ENCODE results near the gene IGF2BP2. TPM values are rescaled to one million over a fixed set of nuclear protein-coding genes. Genes with fewer than 3 reads are reported as not detected.
"Not testable (repeated sequence)": the region's sequence is repeated elsewhere in the genome, so short reads cannot be mapped to it uniquely, and the experiment has no call there.

The IGF2BP2 gene
- total RNA-seq, 1 donor from 2014 or later, result 60.9 TPM

DNA sequence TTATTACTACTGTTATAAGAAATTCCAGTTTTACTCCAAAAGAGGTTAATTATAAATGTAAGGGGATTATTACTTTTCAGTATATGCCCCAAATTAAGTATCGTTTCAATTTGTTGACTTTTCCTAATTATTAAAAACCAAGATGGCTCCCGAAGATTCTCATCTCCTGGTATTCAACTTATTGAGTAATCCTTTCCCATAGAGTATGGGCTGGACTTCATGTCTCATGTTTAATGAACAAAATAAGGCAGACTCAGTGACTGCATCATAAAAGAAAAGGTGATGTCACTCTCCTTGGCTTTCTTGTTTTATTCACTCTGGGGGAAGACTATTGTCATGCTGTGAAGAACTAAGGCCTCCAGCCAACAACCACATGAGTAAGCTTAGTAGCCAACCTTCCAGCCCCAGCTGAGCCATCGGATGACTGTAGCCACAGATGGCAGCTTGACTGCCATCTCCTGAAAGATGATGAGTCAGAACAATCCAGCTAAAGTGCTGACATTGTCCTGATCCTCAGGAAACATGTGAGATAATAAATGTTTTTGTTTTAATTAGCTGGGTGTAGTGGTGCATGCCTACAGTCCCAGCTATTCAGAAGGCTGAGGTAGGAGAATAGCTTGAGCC is 17.3 kb downstream of the IGF2BP2 start:
- DNase-seq (ENCODE audit: low spot score), result no peak

DNA sequence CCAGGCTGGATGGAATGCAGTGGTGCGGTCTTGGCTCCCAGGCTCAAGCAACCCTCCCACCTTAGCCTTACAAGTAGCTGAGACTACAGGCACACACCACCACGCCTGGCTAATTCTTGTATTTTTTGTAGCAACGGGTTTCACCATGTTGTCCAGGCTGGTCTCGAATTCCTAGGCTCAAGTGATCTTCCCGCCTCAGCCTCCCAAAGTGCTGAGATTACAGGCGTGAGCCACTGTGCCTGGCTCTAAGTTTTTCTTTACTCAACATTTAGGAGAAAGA is 26.1 kb downstream of the IGF2BP2 start:
- not testable (repeated sequence) for DNase-seq (ENCODE audit: low spot score)

DNA sequence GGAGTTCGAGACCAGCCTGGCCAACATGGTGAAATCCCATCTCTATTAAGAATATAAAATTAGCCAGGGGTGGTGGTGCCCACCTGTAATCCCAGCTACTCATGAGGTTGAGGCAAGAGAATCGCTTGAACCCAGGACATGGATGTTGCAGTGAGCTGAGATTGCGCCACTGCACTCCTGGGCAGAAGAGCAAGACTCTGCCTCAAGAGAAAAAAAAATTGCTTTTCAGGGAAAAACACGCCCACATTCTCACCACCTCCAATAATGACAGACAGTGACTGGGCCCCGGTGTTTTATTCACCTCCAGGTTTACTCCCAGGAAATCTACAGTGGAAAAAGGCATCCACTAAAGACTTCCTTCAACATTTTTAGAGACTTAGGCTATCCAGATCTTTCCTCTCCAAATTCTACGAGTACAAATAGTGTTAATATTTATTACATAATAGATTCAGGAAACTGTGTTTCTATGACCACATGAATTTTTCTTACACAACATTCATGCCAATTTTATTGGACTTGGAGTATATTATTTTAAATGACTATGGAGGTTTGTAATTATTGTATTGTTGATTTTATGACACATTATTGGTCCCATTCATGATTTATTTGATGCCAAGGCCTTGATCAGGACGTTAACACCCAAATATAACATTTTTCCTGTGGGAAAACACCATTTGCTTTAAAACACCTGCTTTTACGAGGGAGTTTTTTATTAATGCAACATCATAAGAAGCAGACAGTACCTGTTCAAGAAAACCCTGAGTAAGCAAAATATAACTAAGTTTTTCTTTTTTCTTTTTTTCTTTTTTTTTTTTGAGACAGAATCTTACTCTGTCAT is 26.6 kb downstream of the IGF2BP2 start:
- DNase-seq (ENCODE audit: low spot score), result no peak

DNA sequence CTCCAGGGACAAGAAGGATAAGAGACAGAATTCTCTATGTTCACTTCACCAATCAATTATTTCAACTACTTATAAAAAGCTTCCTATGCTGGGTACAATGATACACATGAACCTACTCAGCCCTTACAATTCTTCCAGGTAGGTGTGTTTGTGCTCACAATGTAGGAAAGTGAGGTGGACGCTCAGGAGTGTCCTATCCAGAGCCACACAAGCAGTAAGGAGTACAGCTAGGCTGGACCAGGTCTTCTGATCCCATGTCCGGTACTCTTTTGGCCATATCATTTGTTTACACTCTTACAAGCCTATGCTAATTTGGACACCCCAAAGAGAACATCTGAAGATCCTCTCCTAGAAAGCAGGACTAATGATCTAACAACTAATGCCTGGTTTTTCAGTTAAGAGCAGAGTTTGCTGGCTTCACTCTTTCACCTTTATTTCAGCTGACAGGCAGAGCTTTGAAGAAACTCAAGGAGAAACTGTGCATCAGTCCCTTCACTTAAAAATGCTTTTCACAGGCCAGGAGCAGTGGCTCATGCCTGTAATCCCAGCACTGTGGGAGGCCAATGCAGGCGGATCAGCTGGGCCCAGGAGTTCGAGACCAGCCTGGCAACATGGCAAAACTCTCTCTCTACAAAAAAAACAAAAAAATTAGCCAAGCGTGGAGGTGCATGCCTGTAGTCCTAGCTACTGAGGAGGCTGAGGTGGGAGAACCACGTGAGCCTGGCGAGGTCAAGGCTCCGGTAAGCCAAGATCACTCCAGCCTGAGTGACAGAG is 27.5 kb downstream of the IGF2BP2 start:
- DNase-seq (ENCODE audit: low spot score), result no peak

DNA sequence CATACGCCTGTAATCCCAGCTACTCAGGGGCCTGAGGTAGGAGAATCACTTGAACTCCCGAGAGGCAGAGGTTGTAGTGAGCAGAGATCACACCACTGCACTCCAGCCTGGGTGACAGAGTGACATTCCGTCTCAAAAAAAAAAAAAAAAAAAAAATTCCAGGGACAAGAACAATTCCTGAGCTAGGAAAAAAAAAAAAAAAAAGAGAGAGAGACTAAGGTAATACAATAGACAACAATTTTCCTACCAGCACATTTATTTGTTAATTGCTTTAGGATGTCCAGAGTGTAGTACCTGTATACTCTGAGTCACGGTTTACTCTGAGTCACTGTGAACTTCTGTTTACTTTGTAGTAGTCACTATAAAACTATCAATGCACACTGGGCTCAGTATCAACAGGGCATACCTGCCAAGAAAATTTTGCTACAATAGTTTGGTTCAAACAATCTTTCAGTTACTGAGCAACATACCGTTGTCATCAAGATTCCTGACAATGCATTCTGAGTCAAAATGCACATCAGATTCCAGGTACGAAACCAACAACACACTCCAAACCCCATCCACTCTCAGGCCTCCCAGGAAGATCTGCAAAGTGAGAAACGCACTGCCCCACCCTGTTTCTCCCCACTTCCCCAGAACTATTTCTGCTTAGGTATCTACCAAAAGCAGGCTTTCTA is 28.3 kb downstream of the IGF2BP2 start:
- DNase-seq (ENCODE audit: low spot score), result no peak

DNA sequence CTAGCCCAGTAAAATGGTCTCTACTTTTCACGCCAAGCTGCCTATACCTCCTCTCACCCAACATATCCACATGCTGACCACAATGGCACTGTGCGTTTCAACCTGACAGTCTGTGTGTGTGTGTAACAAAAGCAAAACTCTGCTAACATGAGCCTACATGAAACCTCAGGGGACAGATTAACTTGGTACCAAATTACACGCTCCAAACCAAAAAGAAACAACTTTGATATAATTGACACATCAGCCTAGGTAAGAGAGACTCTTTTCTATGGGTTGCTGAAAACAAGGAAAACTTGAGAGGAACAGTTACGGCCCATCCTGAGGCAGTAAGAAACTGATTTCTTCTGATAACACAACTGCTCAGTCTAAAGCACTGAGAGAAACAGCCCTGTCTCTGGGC is 31.5 kb downstream of the IGF2BP2 start:
- DNase-seq (ENCODE audit: low spot score), result no peak

DNA sequence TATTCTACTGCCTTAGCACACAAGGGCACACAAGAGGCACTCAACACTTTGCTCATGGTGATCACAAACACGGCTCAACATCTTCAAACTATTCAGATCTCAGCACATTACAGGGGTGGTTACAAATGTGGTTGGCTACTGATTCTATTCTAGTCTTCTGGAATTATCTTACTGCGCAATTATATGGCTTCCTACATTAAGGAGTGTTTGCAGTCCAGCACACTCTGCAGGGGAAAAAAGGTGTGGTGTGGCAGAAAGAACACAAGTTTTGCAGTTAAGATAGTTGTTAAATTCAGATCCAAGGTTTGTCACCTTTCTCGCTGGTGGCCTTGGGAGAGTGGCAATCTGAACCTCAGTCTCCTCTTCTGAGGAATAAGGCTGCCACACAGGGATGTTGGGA is 31.9 kb downstream of the IGF2BP2 start:
- no peak for DNase-seq (ENCODE audit: low spot score)

DNA sequence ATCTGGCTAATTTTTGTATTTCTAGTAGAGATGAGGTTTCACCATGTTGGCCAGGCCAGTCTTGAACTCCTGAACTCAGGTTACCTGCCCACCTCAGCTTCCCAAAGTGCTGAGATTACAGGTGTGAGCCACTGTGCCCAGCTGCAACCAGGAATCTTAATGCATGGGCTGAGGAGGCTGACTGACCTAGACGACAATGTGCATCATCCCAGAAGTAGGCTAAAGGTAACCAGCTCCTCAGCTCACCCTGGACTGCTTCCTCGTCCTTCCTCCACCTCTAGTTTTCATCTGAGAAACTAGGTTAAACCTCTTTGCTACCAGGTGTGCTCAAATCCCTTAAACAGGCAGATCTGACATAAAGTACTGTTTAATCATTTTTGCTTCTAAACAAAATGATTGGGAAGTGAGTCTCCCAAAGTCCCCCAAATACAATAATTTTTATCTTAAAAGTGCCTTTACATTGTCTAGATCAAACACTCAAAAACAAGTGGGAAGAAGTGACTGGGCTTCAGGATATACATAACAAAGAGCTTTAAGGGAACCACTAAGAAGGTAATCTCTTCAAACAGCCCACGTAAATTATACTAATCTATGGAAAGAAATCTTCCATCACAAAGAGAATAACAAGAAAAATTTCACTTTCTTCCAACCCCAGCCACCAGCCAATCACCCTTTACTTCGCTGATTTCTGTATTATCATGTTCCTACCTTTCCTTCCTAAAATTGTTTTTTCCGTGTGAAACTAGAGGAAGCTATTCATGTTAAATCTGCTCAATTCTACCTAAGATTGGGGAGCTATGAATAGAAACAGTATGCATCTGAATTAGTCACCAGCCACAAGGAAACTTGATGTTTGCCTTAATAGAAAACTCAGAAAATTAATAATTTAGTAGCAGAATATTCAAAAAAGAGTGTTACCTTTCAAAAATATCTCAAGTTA is 34.7 kb downstream of the IGF2BP2 start:
- DNase-seq (ENCODE audit: low spot score), result no peak

DNA sequence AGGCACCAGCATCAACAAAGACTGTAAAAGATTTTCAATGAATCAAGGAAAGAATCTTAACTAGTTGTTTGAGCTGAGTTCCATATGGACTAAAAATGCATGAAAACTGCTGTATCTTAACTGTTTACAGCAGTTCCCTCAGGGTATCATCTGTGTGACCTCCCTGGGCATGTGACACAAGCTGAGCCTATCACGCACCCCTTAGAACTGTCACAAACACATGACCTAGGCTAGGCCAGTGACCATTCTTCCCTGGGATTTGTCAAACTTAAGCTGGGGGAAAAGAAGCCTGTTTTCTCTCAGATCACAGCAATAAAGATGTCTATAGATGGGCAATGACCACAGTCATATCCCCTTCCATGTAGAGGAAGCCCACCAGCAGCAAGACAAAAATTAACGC is 35.7 kb downstream of the IGF2BP2 start:
- no peak for DNase-seq (ENCODE audit: low spot score)

DNA sequence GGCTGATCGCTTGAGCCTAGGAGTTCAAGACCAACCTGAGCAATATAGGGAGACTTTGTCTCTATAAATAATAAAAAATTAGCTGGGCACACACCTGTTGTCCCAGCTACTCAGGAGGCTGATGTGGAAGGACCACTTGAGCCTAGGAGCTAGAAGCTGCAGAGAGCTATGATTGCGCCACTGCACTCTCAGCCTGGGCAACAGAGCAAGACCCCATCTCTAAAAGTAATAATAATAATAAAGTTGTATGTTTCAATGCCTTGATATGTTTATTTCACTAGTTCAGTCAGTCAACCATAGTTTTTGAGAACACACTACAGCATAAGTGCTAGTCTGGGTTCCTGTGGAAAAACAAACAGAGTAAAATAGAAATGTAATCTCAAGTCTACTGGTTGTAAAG is 36.5 kb downstream of the IGF2BP2 start:
- DNase-seq (ENCODE audit: low spot score), result no peak

DNA sequence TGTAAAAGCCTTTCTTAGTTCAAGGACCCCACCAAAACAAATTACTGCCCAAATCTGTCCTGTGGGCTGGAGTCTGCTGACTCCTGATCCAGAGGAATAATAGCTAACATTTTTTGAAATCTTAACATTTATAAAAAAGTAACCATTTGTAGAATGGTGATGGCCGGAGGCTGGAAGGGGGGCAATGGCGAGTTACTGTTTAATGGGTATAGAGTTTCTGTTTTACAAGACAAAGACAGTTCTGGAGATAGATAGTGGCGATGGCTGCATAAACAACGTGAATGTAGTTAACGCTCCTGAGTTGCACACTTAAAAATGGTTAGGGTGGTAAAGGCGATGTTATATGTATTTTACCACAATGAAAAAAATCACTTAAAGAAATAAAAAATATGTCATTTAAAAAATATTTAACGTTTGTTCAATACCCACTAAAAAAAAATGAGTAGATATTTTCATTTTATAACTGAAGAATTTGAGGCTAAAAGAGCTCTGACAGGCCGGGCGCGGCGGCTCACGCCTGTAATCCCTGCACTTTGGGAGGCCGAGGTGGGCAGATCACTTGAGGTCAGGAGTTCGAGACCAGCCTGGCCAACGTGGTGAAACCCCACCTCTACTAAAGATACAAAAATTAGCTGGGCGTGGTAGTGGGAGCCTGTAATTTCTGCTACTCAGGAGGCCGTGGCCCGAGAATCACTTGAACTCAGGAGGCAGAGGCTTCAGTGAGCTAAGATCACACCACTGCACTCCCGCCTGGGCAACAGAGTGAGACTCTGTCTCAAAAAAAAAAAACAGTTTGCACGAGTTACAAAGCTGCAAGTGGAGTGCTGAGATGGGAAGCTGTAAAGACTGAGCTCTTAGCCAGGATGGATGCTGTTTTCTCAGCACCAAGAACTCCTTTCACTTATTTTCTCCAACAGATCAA is 37.6 kb downstream of the IGF2BP2 start:
- DNase-seq (ENCODE audit: low spot score), result no peak

DNA sequence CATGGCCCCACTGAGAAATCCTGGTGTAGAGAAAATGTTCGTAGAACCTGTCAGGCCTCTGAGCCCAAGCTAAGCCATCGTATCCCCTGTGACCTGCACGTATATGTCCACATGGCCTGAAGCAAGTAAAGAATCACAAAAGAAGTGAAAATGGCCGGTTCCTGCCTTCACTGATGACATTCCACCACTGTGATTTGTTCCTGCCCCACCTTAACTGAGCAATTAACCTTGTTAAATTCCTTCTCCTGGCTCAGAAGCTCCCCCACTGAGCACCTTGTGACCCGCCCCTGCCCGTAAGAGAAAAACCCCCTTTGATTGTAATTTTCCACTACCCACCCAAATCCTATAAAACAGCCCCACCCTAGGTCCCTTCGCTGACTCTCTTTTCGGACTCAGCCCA is 38.6 kb downstream of the IGF2BP2 start:
- not testable (repeated sequence) for DNase-seq (ENCODE audit: low spot score)

DNA sequence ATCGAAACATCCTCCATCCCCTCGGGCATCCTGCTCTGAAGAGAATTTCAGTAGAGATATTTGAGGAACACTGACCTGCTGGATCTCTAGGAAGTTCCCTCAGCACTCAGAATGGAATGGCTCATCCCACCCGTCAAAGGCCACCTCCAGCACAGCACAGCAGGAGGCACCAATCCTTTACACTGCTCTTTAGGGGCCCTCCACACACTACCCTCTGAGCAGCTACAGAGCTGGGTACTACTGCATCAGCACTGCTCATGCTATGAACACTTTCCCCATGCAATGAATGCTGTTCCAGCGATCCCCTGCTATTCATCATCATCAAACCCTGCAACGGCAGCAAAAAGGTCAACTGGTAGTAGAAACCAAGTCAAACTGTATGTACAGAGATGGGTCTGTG is 40.5 kb downstream of the IGF2BP2 start:
- no peak for DNase-seq (ENCODE audit: low spot score)

DNA sequence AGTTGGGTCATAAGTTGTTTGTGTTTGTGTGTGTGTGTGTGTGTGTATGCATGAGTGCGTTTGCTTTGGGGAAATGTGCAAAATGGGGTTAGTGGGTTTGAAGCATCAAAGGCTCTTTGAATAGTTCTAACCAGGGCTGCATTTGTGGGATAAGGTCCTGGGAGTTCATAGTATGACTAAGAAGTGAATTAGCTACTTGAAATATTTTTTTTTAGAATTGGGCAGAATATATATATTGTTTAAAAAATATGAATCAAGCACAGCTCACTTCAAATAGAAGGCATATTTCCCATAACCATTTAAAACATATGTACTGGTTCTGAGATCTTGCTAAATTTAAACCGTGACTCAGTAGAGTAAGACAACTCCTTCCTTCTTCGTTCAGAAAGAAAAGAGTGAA is 43.1 kb downstream of the IGF2BP2 start:
- DNase-seq (ENCODE audit: low spot score), result no peak

DNA sequence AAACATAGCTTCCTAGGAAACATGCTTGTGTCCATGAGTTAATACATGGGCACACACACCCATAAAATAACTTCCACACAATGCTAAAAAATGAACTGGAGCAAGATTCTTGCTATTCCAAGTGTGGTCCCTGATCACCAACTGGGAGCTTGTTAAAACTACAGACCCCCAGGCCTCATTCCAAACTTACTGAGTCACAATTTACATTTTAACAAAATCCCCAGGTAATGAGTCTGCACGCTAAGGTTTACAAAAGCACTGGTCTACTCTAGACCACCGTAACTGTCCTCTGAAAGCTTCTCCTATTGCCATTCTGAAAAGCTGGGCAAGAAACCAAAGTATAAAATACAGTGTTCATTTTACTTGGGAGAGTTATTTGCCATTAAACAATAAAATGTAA is 45.4 kb downstream of the IGF2BP2 start:
- no peak for DNase-seq (ENCODE audit: low spot score)

DNA sequence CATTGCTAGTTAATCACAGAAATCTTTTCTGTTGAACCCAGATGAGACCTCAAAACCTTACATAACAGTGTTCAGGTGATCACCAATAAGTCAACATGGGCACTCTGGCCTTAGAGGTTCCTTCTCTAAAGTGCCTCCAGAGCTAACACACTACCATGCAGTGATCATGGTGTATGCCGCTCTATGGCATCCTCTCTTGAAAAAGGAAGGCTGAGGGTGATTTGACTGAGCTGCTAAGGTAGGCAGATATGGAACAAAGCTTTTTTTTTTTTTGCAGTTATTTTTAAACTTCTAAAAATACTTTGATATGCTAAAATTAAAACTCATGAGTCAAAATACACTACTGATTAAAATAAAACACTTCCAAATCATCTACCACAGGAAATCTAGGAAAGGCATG is 46.0 kb downstream of the IGF2BP2 start:
- no peak for DNase-seq (ENCODE audit: low spot score)

DNA sequence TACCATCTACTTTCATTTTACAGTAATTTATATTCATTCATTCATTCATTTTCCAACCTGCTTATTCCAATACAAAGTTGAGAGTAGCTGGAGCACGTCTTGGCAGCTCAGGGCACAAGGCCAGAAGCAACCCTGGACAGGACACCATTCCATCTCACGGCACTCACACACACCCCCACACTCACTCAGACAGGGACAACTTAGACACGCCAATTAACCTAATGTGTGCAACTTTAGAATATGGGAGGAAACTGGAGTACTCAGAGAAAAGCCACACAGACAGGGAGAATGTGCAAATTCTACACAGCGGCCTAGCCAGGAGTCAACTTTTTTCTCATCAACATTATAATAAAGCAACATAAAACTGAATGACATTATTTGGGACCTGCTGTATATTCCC is 46.7 kb downstream of the IGF2BP2 start:
- DNase-seq (ENCODE audit: low spot score), result no peak

DNA sequence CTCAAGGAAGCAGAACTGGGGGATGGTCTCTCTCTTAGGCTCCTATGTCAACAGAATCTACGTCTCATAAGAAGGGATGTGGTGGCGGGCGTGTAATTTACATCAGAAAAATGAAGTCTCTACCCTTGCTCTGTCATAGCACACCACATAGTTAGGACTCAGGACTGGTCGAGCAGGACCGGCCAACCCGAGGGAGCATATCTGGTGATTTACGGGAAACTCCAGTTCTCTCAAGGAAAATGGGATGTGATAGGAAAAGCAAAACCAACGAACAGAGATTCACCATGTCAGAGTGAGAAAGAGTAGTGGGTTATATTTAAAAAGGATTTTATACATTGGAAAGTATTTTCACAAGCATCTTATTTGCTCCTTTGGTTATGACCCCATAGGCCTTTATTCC is 54.7 kb downstream of the IGF2BP2 start:
- no peak for DNase-seq (ENCODE audit: low spot score)

DNA sequence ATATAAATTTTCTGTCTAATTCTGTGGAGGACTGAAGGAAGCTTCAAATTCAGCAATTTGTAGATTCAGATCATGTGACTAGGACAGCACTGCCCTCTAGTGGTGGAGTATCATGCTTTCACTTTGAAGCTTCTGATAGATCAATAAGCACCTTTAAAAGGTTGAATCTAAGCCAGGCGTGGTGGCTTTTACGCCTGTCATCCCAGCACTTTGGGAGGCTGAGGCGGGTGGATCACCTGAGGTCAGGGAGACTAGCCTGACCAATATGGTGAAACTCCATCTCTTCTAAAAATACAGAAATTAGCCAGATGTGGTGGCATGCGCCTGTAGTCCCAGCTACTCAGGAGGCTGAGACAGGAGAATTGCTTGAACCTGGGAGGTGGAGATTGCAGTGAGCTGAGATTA is 56.3 kb downstream of the IGF2BP2 start:
- DNase-seq (ENCODE audit: low spot score), result peak; percentile 28
